NCI-H510A (cell line): ENCODE measurements around the gene SPSB1.

Experiments
- DNase-seq: peaks from one replicate; lab custom pipeline; 2025; lab: John Stamatoyannopoulos, UW

Gene SPSB1

GRCh38 chr1:9319789-9320519, 27.3 kb downstream of the SPSB1 start:
- no peak for DNase-seq

- DNase-seq = no peak
These were observed 28.1 kb downstream of the SPSB1 start for GRCh38 chr1:9320520-9321479.

- no peak for DNase-seq
These were observed 28.8 kb downstream of the SPSB1 start for GRCh38 chr1:9321480-9321849.

- no peak for DNase-seq
These were observed 29.4 kb downstream of the SPSB1 start for GRCh38 chr1:9321986-9322660.

GRCh38 chr1:9322661-9323244, 30.1 kb downstream of the SPSB1 start:
- DNase-seq = no peak

- no peak for DNase-seq
These were observed 31.8 kb downstream of the SPSB1 start for GRCh38 chr1:9324246-9325096.

- DNase-seq = no peak
These were observed 33.9 kb downstream of the SPSB1 start for GRCh38 chr1:9326596-9326995.

GRCh38 chr1:9328201-9328600, 35.5 kb downstream of the SPSB1 start:
- no peak for DNase-seq

GRCh38 chr1:9328715-9329114, 36.0 kb downstream of the SPSB1 start:
- no peak for DNase-seq

GRCh38 chr1:9331016-9331415, 38.3 kb downstream of the SPSB1 start:
- DNase-seq = peak; percentile 79

GRCh38 chr1:9331558-9332346, 39.1 kb downstream of the SPSB1 start:
- DNase-seq = peak; percentile 58

GRCh38 chr1:9332513-9333143, 39.9 kb downstream of the SPSB1 start:
- DNase-seq = no peak

GRCh38 chr1:9338397-9339246, 45.9 kb downstream of the SPSB1 start:
- DNase-seq = peak; percentile 75

- DNase-seq = no peak
These were observed 47.6 kb downstream of the SPSB1 start for GRCh38 chr1:9340172-9340854.

- DNase-seq = no peak
These were observed 48.2 kb downstream of the SPSB1 start for GRCh38 chr1:9340864-9341263.

GRCh38 chr1:9341301-9341845, 48.7 kb downstream of the SPSB1 start:
- no peak for DNase-seq

GRCh38 chr1:9343269-9343668, 50.6 kb downstream of the SPSB1 start:
- no peak for DNase-seq
